NCI-H226 (cell line): ENCODE results near the gene TLCD4.
"Not testable (repeated sequence)": the region's sequence is repeated elsewhere in the genome, so short reads cannot be mapped to it uniquely, and the experiment has no call there.

Source experiments
- DNase-seq: peaks from one replicate; pipeline ENCODE4 v3.0.0-alpha.2; 2015

Gene TLCD4

DNA sequence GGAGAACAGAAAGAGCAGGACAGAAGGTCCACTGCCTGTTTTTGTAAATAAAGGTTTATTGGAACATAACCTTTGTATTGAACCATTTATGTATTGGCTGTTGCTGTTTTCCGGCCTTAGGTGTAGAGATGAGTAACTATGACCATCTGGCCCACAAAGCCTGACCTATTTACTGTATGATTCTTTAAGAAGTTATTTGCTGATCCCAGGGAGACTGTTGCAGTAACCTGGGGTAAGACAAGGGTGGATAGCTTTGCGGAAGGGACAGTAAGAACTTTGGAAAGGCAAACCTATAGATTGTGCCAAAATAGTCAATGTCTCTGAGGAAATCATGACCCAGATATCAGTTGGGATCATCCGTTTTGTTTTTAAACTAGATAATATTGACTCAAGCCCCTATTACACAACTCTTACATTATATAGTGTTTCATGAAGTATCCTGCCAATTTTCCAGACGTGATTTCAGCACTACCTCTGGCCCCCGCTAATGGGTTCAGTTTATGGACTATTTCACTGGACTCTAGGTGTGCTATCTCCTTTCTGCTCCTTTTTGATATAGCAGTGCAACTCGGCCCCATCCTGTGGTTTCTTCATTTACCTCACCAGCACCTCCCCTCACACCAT is 20.8 kb upstream of the TLCD4 start:
- DNase-seq: no peak

DNA sequence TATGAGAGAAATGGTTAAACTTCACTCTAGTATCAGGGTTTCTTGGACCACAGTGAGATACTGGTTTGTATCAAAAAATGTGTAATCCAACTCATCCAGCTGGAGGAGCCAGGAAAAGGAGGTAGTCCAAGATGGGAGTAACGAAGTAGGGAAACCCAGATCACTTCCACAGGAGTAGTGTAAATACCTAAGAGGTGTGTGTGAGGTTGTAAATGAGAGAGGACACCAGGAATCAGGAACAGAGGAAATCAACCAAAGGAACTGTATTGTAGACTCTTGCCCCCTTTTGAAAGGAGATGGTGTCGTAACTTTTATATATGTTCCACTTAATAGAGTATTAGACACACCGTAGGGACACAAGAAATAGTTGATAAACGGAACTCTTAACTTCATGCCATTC is 19.7 kb upstream of the TLCD4 start:
- DNase-seq: no peak

DNA sequence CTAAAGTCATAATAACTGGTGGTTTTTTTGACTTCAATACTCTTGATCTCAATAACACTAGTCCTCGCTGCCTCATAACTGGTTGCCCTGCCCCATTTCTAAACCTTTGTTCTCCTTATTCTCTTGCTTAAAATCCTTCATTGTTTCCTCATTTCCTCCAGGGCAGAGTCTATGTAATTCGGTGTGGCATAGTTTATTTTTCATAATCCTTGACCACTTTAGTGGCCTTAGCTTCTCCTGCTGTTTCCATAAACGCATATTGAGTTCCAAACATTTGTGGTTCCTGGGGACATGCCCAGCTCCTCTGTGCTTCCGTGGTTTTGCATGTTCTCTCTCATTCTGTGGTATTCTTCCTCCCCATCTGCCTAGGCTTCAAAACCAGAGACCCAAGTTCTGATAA is 19.0 kb upstream of the TLCD4 start:
- DNase-seq: no peak

DNA sequence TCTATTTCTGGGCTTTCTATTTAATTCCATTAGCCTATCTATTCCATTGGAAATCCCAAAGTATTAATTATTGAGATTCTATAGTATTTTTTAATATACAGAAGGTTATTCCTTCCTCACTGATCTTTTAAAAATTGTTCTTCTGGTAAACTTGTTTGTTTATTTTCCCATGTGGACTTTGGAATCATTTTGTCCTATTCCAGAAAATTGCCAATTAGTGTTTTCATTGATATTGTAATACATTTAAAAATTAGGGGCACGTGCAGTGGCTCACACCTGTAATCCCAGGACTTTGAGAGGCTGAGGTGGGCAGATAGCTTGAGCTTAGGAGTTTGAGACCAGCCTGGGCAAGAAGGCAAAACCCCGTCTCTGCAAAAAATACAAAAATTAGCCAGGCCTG is 8.4 kb upstream of the TLCD4 start:
- no peak for DNase-seq

DNA sequence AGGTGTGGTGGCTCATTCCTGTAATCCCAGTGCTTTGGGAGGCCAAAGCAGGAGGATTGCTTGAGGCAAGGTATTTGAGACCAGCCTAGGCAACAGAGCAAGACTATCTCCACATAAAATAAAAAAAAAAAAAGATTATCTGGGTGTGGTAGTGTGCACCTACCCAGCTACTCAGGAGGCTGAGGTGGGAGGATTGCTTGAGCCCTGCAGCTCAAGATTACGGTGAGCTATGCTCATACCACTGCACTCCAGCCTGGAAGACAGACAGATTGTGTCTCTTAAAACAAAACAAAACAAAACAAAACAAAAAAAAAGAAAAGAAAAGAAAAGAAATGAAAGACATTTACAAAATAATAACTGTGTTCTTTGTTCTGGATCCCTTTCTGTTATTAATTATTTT is 6.1 kb upstream of the TLCD4 start:
- no peak for DNase-seq

DNA sequence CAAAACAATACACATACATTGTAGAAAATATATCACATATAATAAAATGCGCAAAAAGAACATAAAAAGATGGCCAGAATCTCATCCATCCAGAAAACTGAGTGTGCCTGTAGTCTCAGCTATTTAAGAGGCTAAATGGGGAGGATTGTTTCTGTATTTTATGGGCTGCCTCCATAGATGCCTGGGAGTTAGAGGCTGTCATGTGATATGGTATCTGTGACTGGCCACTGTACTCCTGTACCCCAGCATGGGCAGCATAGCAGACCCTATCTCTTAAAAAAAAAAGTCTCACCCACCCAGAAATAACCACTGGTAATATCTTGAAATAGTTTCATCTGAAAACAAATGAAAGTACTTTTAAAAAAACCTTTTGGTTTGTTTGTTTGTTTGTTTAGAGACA is 3.5 kb upstream of the TLCD4 start:
- no peak for DNase-seq

DNA sequence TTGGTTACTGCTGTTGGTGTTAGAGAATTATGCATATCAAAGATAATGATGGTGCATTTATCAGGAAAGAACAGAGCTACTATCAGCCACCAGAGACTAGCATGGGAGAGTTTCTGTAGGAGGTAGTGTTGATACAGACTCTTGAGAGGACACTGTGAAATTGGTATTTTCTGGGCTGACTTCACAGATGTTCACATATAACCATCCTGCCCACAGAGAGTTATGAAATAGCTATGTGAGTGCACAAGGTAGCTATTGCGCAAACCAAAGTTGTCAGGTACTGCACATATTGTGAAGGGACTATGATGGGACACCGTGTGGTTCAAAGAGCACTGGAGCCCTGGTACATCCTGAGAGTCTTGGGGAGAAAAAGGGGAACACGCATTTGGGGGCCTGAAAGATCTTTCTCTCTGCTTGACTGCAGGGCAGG is 1.4 kb upstream of the TLCD4 start:
- no peak for DNase-seq

DNA sequence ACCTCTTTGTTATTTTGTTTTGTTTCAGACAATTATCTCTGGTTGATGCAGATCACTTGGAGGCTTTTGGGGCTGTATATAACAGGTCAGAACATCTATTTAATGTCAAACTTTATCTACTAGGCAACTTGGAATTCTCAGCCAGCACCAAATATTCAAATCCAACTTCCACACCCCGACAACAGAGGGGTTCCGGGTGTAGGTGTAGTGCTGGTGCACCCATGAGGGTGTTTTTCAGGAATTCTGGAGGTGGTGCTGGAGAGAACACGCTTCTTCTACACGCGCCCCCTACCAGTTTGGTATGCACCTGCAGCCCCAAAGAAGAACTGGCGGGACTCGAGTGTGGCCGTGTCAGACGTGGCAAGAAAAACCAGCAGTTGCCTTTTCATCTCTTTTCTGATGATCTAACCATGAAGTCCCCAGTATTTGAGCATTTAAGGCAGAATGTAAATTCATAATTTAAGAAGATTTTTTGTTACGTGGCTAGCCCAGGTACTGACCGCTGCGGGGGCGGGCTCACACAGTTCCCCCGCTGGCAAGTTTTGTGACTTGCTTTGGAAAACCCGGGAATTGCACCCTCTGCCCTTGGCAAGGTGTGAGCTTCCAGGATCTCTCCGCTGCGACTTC is 462 bp upstream of the TLCD4 start:
- DNase-seq: peak; percentile 76

DNA sequence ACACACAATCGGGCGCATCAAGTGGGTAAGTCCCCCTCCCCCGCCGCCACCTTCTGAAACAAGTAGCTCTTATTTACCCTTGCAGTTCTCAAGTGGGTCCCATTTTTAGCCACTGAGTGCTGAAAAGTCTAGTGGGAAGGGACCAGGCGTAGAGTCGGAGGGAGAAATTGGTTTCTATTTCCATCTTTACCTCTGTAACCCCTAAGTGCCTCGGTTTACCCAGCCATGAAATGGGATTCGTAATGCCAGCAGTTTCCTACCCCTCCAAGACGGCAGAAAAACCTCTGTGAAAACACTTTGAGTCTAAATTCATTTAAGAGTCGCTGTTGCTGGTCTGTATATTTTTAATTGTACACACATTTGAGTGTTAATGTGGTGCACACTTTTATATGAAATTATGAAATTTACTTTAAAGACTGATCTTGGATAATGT is 928 bp downstream of the TLCD4 start:
- DNase-seq: no peak

DNA sequence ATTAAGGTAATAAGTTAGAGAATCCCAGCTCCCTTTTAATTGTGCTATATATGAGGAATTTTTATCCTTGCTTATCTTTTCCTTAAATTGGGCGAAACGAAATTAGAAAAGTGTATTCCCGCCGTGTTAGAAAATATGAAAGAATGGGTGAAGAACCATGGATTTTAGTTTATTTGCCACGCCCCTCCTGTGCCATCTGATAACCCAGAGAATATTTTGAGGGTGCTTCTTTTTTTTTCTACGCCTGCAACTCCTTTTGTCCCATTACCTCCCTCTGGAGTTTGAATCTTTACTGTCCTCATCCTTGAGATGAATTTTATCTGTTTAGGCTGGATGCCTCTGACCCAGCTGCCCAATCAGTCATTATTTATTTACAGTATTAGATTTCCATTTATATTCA is 1.6 kb downstream of the TLCD4 start:
- DNase-seq: no peak

DNA sequence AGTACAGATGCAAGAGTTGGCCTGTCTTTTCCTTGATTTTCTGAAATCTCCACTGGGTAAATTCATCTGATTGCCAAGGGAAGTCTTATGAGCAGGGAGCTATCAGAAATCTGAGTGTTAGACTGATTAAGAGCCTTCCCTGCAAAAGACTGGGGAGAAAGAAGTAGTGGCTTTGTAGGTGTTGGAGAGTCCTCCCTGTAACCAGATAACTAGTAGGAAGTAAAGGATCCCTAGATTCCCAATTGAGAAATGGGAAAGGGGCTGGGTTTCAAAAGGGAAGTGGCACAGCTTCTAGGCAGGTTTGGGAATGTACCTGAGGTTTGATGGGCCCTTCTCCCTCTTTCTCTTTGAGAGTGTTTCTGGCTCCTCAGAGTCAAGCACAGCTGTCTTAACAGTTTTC is 2.1 kb downstream of the TLCD4 start:
- DNase-seq: no peak

DNA sequence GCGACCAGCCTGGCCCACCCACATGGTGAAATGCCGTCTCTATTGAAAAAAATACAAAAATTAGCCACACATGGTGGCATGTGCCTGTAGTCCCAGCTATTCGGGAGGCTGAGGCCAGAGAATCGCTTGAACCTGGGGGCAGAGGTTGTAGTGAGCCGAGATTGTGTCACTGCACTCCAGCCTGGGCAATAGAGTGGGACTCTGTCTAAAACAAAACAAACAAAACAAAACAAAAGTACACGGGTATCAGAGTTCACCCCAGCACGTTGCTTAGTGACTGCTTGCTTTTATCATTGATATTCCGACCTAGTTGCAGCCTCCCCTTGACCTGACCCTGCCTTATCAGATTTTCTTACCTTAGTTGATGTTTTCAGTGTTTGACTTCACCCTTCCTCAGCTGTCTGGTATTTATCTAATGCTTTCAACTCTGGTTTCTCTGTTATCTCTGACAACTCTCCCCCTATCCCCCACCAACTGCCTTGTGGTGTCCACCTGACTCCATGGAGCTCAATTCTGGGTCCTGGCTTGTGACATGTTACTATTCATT is 5.1 kb downstream of the TLCD4 start:
- no peak for DNase-seq

DNA sequence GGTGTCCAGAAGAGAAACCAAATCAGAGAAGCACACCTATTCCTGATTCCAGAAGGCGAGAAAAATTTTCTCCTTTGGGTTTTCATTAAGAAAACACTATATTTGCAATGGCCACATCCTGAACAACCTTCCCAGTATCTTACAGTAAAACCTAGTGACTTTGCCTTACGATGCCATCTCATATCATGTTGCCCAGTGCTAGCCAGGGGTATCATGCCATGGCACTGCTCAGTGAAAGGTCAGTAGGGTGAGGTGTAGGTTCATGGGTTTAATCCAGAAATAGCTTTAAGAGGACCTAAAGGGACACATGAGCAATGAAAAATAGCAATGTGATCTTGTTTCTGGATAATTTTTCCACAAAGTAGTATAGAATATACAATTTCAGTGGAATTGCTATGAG is 7.2 kb downstream of the TLCD4 start:
- no peak for DNase-seq

DNA sequence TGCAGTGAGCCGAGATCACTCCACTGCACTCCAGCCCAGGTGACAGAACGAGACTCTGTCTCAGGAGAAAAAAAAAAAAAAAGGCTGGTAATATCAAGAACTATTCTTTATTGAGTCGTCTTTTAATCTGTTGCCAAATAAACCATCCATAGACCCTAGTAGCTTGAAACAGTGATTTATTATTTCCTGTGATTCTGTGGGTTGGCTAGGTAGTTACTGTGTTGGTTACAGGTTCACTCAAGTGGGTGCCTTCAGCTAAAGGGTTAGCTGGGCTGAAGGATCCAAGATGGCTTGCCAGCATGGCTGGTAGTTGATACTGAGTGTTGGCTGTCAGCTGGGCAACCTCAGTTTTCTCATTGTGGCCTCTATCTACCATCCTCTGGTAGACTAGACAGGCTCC is 9.2 kb downstream of the TLCD4 start:
- no peak for DNase-seq

DNA sequence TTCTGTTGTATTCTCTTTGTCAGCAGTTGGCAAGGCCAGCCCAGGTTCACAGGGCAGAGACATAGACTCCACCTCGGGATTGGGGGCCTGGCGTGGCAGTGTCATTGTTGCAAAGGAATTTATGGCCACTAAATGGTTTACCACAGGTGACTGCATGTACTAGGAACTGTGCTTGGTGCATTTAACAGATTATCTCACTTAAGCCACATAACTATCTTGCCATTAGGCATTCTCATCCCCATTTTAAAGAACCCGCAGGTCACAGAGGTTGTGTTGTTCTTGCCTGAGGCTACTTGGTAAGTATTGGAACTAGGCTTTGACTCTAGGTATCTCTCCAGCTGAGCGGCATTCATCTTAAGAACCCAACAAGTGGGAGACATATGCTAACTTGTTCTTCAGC is 9.7 kb downstream of the TLCD4 start:
- DNase-seq: no peak

DNA sequence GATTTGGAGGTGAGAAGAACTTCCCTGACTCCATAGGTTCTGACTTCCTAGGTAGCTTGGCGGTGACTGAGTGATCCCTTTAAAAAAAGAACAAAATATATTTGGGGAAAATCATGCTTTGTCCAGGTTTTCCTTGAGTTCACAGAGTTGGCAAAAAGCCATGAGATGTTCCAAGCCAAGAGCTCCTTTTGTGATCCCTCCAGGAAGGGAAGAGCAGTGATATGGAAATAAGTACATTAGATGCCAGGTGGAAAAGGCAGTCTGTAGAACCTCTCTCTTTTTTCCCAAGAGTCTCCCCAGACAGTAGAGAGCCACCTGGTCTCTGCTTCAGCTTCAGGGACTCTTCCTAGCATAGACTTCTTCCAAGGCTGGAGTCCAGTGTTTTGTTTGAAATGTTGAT is 10.2 kb downstream of the TLCD4 start:
- DNase-seq: no peak

DNA sequence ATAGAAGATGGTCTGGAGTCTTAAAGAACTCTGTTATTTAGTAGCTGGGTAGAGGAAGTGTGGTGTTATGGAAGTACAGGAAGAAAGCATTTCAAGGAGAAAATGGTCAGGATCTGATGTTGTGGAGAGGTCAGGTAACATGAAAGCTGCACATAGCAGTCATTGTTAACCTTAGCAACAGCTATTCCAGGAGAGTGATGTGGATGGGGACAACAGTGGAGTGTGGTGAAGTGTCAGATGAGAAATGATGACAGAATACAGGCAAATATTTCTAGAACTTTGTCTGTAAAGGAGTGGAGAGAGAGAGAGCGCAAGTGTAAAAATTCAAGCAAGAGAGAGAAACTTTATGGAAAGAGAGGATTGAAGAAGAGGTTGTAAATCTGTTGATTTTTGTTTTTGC is 15.6 kb downstream of the TLCD4 start:
- no peak for DNase-seq

DNA sequence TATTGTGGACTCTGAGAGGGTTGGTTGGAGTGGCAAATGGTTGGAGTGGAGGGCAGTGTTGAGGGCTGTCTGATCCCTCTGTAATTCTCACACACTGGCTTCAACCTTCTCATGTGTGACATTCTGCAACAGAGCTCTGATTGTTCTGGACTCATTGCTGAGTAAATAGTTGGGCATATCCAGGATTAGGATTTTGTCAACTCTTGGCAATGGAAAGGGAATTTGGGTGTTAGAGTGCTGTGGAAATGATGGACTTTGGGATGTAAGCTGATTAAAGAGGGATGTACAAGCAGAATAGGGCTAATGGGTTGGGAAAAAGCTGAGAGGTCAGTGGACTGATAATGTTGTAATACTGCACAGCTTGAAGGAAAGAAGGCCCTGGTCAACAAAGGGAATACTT is 16.5 kb downstream of the TLCD4 start:
- DNase-seq: no peak

DNA sequence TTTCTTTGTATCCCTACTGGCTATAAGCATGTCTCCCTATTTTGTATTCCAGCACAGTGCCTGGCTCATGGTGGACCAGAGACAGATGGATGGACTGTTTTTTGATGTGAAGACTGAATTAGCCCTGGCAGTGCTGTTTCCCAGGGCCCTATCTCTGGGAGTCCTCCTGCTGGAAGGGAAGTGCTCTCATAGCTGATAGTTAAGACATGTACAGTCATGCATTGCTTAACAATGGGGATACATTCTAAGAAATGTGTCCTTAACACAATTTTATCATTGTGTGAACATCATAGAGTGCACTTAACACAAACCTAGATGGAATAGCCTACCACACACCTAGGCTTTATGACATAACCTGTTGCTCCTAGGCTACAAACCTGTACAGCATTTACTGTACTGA is 21.1 kb downstream of the TLCD4 start:
- peak; percentile 15 for DNase-seq

DNA sequence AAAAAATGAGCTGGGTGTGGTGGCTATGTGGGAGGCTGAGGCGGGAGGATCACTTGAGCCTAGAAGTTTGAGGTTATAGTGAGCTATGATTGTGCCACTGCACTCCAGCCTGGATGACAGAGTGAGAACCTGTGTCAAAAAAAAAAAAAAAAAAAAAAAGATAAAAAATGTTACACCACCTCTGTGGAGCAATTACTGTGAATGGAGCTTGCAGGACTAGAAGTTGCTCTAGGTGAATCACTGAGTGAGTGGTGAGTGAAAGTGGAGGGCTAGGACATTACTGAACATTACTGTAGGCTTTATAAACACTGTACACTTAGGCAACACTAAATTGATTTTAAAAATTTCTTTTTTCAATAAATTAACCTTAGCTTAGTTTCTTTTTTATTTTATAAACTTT is 21.9 kb downstream of the TLCD4 start:
- DNase-seq: peak; percentile 11

DNA sequence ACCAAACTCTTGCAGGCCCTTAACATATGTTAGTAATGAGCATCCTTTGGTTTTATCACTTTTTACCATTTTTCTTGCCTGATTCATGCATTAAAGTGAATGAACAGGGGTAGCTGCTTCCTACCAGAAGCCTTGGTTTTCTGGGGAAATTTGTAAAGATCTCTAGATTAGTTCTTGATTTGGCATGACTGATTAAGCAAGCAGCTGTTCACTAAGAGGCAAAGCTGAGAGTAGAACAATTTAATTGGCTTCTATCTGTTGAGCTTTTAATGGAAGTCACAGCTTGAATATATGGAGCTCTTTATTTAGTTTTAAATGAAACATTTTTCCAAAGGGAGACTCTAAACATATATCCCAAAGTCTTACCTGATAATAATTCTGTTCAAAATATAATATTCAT is 23.6 kb downstream of the TLCD4 start:
- no peak for DNase-seq

DNA sequence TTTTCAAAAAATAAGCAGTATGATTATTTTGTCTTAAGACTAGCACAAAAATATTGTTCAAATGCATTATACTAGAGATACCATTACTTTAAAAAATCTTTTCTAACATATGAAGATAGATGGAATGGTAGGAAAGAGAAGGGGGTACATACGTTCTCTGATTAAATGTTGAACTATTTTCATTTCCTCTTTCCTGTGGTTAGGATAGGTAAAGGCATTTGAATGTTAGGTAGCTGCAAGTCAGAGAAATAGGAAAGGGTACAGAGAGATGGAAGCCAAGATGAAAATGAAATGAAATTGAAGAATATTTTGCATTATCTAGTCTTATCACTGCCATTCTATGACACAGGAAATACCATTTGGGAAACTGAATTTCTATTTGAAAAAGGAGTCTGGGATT is 28.3 kb downstream of the TLCD4 start:
- DNase-seq: no peak

DNA sequence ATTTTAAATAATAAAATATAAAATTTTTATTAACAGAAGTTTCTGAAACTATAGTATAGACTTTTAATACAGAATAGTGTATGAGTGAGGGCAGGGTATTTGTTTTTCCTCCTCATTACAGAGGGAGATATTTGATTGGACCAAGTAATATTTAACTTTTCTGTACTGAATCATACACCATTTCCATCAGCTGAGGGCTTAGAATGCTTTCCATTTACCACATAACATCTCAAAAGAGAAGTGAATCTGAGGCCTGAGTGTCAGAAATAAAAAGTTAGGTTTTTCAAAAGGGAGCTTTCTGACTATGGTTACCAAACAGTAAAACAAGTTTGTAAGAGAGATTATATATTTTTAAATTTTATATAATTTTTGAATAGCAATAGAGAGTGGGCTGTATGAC is 29.5 kb downstream of the TLCD4 start:
- DNase-seq: no peak

DNA sequence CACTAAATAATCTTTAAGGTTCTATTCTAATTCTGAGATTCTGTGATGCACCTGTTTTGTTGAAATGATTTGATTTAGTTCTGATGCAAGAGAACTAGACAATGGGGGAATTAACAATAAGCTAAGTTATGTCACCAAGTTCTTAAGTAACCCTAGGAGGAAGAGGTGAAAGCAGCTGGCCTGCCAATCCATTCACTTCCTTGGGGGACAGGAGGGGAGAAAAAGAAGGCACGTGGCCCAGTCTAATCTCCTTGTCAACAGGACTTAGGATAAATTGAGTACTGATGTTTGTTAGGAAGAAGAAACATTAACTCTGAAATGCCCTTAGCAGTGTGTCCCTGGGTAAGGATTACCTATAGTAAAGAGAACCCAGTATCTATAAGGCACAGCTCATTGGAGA is 36.9 kb downstream of the TLCD4 start:
- no peak for DNase-seq

DNA sequence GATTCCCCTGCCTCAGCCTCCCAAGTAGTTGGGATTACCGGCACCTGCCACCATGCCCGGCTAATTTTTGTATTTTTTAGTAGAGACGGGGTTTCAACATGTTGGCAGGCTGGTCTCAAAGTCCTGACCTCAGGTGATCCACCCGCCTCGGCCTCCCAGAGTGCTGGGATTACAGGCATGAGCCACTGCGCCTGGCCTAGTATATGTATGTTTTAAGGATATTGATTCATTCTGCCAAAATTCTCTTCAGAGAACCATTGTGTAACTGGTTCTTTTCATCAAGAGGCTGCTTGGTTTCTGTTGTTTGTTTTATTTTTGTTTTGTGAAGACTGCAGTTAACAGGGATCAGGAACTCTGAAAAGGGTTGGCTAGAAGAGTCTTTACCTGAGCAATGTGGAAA is 48.4 kb downstream of the TLCD4 start:
- not testable (repeated sequence) for DNase-seq
